ENCODE data around the gene KLRF2. TPM values are rescaled to one million over a fixed set of nuclear protein-coding genes. Genes with fewer than 3 reads are reported as not detected.

The KLRF2 gene
- total RNA-seq (2021) (not detected in 2 replicates), Bru-seq, nascent RNA (percentile 5 among the genes with signal in this experiment), BruChase-seq, experiment 1, labeled RNA remaining after a 2-hour chase (not detected), BruChase-seq, experiment 2, labeled RNA remaining after a 6-hour chase (not detected)
- long read RNA-seq, result 0 reads

GRCh38 chr12:9881246-9881645 is at the start of gene KLRF2:
Gene KLRF2 (plus strand): TSS chr12:9881489. CDS start chr12:9881596, 107 bp downstream.
- no peaks in the 10 kb centered on the region for H3K4me1 ChIP-seq (replicated peaks; ENCODE audit: insufficient read depth)
- ChIA-PET POLR2A (ENCODE audit: unreplicated experiment) (no interaction called here), CTCF (no interaction called here)
- no peak within 1 kb of the TSS for H3K27ac ChIP-seq
- no peaks in the 10 kb centered on the region for H3K9me2 ChIP-seq (ENCODE audit: insufficient read depth)
- no peak within 1 kb of the TSS for H3K4me3 ChIP-seq
- no peaks in the 10 kb centered on the region for H3K27me3 ChIP-seq (ENCODE audit: insufficient read depth, low read depth)
- DNase-seq, result no peak
- no TSS peak for BruUV-seq (replicated peaks)
- no peaks in the 10 kb centered on the region for H4K20me1 ChIP-seq (ENCODE audit: insufficient read depth)
- no peak for TF ChIP-seq EZH2 (IDR thresholded peaks at IDR 0.05; ENCODE audit: low read depth)
- TF ChIP-seq CTCF (conservative IDR thresholded peaks at IDR 0.05), result no peak
- no peak within 1 kb of the TSS for H3K4me2 ChIP-seq
- H3K79me2 ChIP-seq (ENCODE audit: low read depth), result no peaks in the 10 kb centered on the region
- H3K36me3 ChIP-seq (ENCODE audit: low read depth), result no peaks in the 10 kb centered on the region
- H2AFZ ChIP-seq, result no peak within 1 kb of the TSS
- no peaks in the 10 kb centered on the region; the same call in 1 of the 2 replicates for H3F3A ChIP-seq (ENCODE audit: insufficient read depth, low read depth)
- intact Hi-C loops (cut with micrococcal nuclease; ENCODE audit: unreplicated experiment), result no loop called here
- no peaks in the 10 kb centered on the region for H3K9me3 ChIP-seq (ENCODE audit: insufficient read depth, low read depth)

GRCh38 chr12:9831720-9832119 is 49.6 kb upstream of the KLRF2 start:
- Histone ChIP-seq H3K79me2 (ENCODE audit: low read depth) (no peaks in the 10 kb centered on the region), H3F3A (ENCODE audit: insufficient read depth, low read depth) (no peaks in the 10 kb centered on the region), H2AFZ (no peak overlapping the region), H3K27ac (no peak overlapping the region), H3K4me3 (no peak overlapping the region), H3K4me1 (replicated peaks; ENCODE audit: insufficient read depth) (no peaks in the 10 kb centered on the region), H4K20me1 (ENCODE audit: insufficient read depth) (no peaks in the 10 kb centered on the region), H3K4me2 (no peak overlapping the region), H3K27me3 (ENCODE audit: insufficient read depth, low read depth) (no peaks in the 10 kb centered on the region), H3K9me3 (ENCODE audit: insufficient read depth, low read depth) (no peaks in the 10 kb centered on the region), H3K9me2 (ENCODE audit: insufficient read depth) (no peaks in the 10 kb centered on the region), H3K36me3 (ENCODE audit: low read depth) (no peaks in the 10 kb centered on the region)
- no TSS peak for BruUV-seq (replicated peaks)
- ChIA-PET POLR2A (ENCODE audit: unreplicated experiment) (no interaction called here), CTCF (no interaction called here)
- intact Hi-C loops (cut with micrococcal nuclease; ENCODE audit: unreplicated experiment), result no loop called here
- peak in 1 of 2 experiments; percentile 3 for DNase-seq
- TF ChIP-seq CTCF (conservative IDR thresholded peaks at IDR 0.05) (no peak), EZH2 (IDR thresholded peaks at IDR 0.05; ENCODE audit: low read depth) (no peak)

GRCh38 chr12:9843407-9843806 is 37.9 kb upstream of the KLRF2 start:
- Histone ChIP-seq H2AFZ (no peak overlapping the region), H3K9me3 (ENCODE audit: insufficient read depth, low read depth) (no peaks in the 10 kb centered on the region), H4K20me1 (ENCODE audit: insufficient read depth) (no peaks in the 10 kb centered on the region), H3K36me3 (ENCODE audit: low read depth) (no peaks in the 10 kb centered on the region), H3K9me2 (ENCODE audit: insufficient read depth) (no peaks in the 10 kb centered on the region), H3K27ac (no peak overlapping the region), H3K4me1 (replicated peaks; ENCODE audit: insufficient read depth) (no peaks in the 10 kb centered on the region), H3K4me3 (no peak overlapping the region), H3F3A (ENCODE audit: insufficient read depth, low read depth) (no peaks in the 10 kb centered on the region), H3K27me3 (ENCODE audit: insufficient read depth, low read depth) (no peaks in the 10 kb centered on the region), H3K4me2 (no peak overlapping the region), H3K79me2 (ENCODE audit: low read depth) (no peaks in the 10 kb centered on the region)
- BruUV-seq (replicated peaks), result no TSS peak
- intact Hi-C loops (cut with micrococcal nuclease; ENCODE audit: unreplicated experiment), result no loop called here
- ChIA-PET POLR2A (ENCODE audit: unreplicated experiment) (no interaction called here), CTCF (no interaction called here)
- no peak for DNase-seq
- TF ChIP-seq CTCF (conservative IDR thresholded peaks at IDR 0.05) (no peak), EZH2 (IDR thresholded peaks at IDR 0.05; ENCODE audit: low read depth) (no peak)
